Muscle of leg (tissue), 11 donors: ENCODE results near the gene CSRP2. TPM values are rescaled to one million over a fixed set of nuclear protein-coding genes. Genes with fewer than 3 reads are reported as not detected.
A peak's percentile ranks its signal among the peaks of the same experiment; 100 is the strongest.

Experiments used
- DNase-seq: peaks from one replicate; pipeline ENCODE4 v3.0.0; 2013
- H3K27ac ChIP-seq: one replicate; pipeline ENCODE4 v1.5.1; 2013; ENCODE audit warnings: mild to moderate bottlenecking, low read length, control low read depth
- H3K27me3 ChIP-seq: one replicate; pipeline ENCODE4 v1.6.1; 2013; ENCODE audit warnings: low read length; ENCODE audit not compliant: control insufficient read depth, insufficient read depth
- H3K36me3 ChIP-seq: one replicate; pipeline ENCODE4 v1.6.1; 2013; ENCODE audit warnings: low read length; ENCODE audit not compliant: control insufficient read depth, insufficient read depth
- H3K4me1 ChIP-seq: one replicate; pipeline ENCODE4 v1.6.1; 2013; ENCODE audit warnings: low read length; ENCODE audit not compliant: control insufficient read depth, insufficient read depth
- H3K4me3 ChIP-seq: one replicate; pipeline ENCODE4 v1.5.1; 2013; ENCODE audit warnings: low read length, control low read depth
- H3K9me3 ChIP-seq: replicated peaks from 2 replicates; pipeline ENCODE4 v1.6.1; 2013; ENCODE audit warnings: low read depth, low read length; ENCODE audit not compliant: control insufficient read depth
- WGBS: methylation state at CpG from one replicate; pipeline ENCODE4 v1.1.5; 2013; ENCODE audit warnings: missing lambda C conversion rate; ENCODE audit not compliant: insufficient coverage; 5-methylcytosine and 5-hydroxymethylcytosine counted together
- polyA plus RNA-seq, 8 donors: library from polyadenylated mRNA; unstranded; fragments of 120-200 nt; gene quantifications; one replicate each; pipeline versions ENCODE4 v1.2.1 to v1.2.3, GENCODE V29; 2013; ENCODE audit warnings: inconsistent platforms in 1 of 8, low replicate concordance in 1 of 8; ENCODE audit not compliant: insufficient read length in 8 of 8, insufficient read depth in 1 of 8
- total RNA-seq: library from RNA; stranded (reverse); fragments of 120-200 nt; gene quantifications from one replicate; pipeline ENCODE4 v1.2.4, GENCODE V29; 2013

CSRP2 gene
- total and polyA plus RNA-seq, 9 donors: 32.3 to 71.7 (median 43.0) TPM

GRCh38 chr12:76896274-76896673 lies 17.5 kb upstream of the CSRP2 start:
- Histone ChIP-seq H3K4me3 (no peak overlapping the region), H3K27ac (no peak overlapping the region), H3K36me3 (no peaks in the 10 kb centered on the region), H3K9me3 (no peaks in the 10 kb centered on the region), H3K4me1 (no peaks in the 10 kb centered on the region), H3K27me3 (no peaks in the 10 kb centered on the region)
- no peak for DNase-seq
- WGBS: no CpG with 5 or more reads among the region's 1 CpG

DNA sequence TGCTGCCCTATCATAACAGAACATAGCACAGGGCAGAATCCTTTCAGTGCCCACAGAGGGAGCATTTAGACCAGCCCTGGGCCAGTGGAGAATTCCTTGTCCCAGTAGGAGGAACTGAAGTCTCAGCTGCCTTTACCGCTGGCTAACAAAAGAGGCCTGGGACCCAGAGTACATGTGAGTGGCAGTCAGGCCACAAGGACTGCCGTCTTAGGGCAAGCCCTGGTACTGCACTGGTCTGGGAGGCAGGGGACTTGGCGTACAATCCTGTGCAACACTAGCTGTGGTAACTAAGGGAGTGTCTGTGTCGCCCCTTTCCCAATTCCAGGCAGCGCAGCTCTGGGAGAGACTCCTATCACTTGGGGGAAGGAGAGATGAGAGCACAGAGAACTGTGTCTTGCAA lies 17.0 kb upstream of the CSRP2 start:
- Histone ChIP-seq H3K27ac (no peak overlapping the region), H3K27me3 (no peaks in the 10 kb centered on the region), H3K36me3 (no peaks in the 10 kb centered on the region), H3K4me3 (no peak overlapping the region), H3K4me1 (no peaks in the 10 kb centered on the region), H3K9me3 (no peaks in the 10 kb centered on the region)
- whole genome bisulfite sequencing: 87% methylated on average over 4 of the region's 5 CpGs
- DNase-seq: no peak

- Histone ChIP-seq H3K27ac (no peak overlapping the region), H3K36me3 (no peaks in the 10 kb centered on the region), H3K9me3 (no peaks in the 10 kb centered on the region), H3K4me1 (no peaks in the 10 kb centered on the region), H3K27me3 (no peaks in the 10 kb centered on the region), H3K4me3 (no peak overlapping the region)
- no peak for DNase-seq
- WGBS: no CpG with 5 or more reads among the region's 3 CpGs
These were observed 12.8 kb upstream of the CSRP2 start for GRCh38 chr12:76891609-76892008.

- H3K27ac ChIP-seq: no peak overlapping the region
- WGBS: no CpG with 5 or more reads among the region's 8 CpGs
- H3K4me1 ChIP-seq: no peaks in the 10 kb centered on the region
- no peak overlapping the region for H3K4me3 ChIP-seq
- H3K9me3 ChIP-seq: no peaks in the 10 kb centered on the region
- H3K36me3 ChIP-seq: no peaks in the 10 kb centered on the region
- H3K27me3 ChIP-seq: no peaks in the 10 kb centered on the region
- DNase-seq: no peak
These were observed 11.6 kb upstream of the CSRP2 start for GRCh38 chr12:76890151-76891143.

- no peaks in the 10 kb centered on the region for H3K27me3 ChIP-seq
- H3K36me3 ChIP-seq: no peaks in the 10 kb centered on the region
- DNase-seq: no peak
- no peaks in the 10 kb centered on the region for H3K4me1 ChIP-seq
- peaks cover 2% of the 10 kb centered on the region for H3K9me3 ChIP-seq
- no peak overlapping the region for H3K27ac ChIP-seq
- no peak overlapping the region for H3K4me3 ChIP-seq
- no CpG with 5 or more reads among the region's 1 CpG for WGBS
These were observed 10.0 kb upstream of the CSRP2 start for GRCh38 chr12:76888775-76889174.

DNA sequence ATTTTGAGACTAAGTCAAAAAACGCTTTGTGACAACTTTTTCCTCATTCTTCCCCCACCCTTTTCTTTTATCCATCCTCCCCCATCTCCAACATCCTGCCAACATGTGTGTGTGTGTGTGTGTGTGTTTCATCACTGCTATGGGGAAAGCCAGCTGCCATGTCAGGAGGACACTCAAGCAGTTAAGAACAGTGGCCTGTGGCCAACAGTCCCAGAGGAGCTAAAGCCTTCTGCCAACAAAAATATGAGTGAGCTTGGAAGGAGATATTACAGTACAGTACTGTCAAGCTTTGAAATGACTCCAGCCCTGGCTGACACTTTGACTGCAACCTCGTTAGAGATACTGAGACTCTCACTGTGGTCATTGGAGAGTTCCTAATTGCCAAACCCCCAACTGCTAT lies 5.0 kb upstream of the CSRP2 start:
- H3K4me1 ChIP-seq: peaks cover 8% of the 10 kb centered on the region
- no peaks in the 10 kb centered on the region for H3K27me3 ChIP-seq
- H3K9me3 ChIP-seq: peaks cover 2% of the 10 kb centered on the region
- no peaks in the 10 kb centered on the region for H3K36me3 ChIP-seq
- no peak overlapping the region for H3K27ac ChIP-seq
- DNase-seq: peak; percentile 78
- H3K4me3 ChIP-seq: no peak overlapping the region
- no CpG with 5 or more reads among the region's 2 CpGs for WGBS

GRCh38 chr12:76883151-76883550 lies 4.3 kb upstream of the CSRP2 start:
- Histone ChIP-seq H3K36me3 (no peaks in the 10 kb centered on the region), H3K27ac (no peak overlapping the region), H3K4me1 (peaks cover 9% of the 10 kb centered on the region), H3K9me3 (peaks cover 2% of the 10 kb centered on the region), H3K27me3 (peaks cover 5% of the 10 kb centered on the region), H3K4me3 (no peak overlapping the region)
- WGBS: 70% methylated on average over 4 of the region's 6 CpGs
- no peak for DNase-seq

DNA sequence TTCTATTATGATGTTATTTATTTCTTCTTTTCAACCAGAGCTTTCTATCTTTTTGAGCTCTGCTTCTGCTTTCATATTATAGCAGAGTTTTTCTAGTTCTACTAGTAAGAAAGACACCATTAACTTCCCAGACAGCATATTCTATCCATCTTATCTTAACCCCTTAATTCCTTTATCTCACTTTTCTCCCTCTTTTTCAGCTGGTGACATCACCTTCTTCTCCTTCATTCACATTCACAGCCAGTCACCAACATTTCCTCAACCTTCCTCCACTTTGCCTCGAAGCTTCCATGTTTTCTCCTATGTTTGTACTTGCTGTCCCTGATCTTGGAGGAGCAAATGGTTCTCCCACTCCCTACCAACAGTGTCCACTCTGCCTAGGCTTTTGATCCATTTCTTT lies 3.5 kb upstream of the CSRP2 start:
- Histone ChIP-seq H3K27ac (no peak overlapping the region), H3K4me1 (peaks cover 13% of the 10 kb centered on the region), H3K36me3 (no peaks in the 10 kb centered on the region), H3K27me3 (peaks cover 8% of the 10 kb centered on the region), H3K9me3 (peaks cover 2% of the 10 kb centered on the region), H3K4me3 (no peak overlapping the region)
- DNase-seq: no peak
- 71% methylated on average over 1 of the region's 1 CpG for WGBS

- Histone ChIP-seq H3K4me1 (peaks cover 13% of the 10 kb centered on the region), H3K27ac (no peak overlapping the region), H3K27me3 (peaks cover 8% of the 10 kb centered on the region), H3K9me3 (peaks cover 2% of the 10 kb centered on the region), H3K36me3 (no peaks in the 10 kb centered on the region), H3K4me3 (no peak overlapping the region)
- DNase-seq: no peak
These were observed 2.3 kb upstream of the CSRP2 start for GRCh38 chr12:76881142-76881541.

DNA sequence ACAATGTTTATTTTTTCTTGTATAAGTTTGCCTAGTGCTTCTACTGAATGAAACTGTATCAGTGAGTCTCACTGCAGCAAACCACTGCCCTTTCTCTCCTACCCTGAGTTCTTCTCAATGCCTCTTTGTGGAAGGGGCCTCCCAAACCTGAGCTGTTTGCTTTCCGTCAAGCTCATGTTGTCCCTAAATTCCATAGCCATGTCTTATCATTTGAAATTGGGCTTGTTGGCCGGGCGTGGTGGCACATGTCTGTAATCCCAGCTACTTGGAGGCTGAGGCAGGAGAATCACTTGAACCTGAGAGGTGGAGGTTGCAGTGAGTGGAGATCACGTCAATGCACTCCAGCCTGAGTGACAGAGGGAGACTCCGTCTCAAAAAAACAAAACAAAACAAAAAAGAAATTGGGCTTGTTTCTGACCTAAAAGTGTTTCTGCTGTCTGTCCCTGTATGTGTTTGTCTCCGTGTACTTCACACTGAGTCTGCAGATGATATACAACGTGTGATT lies 1.8 kb upstream of the CSRP2 start:
- Histone ChIP-seq H3K27me3 (peaks cover 8% of the 10 kb centered on the region), H3K4me3 (no peak overlapping the region), H3K36me3 (no peaks in the 10 kb centered on the region), H3K27ac (no peak overlapping the region), H3K9me3 (peaks cover 2% of the 10 kb centered on the region), H3K4me1 (peaks cover 13% of the 10 kb centered on the region)
- DNase-seq: no peak
- WGBS: 92% methylated on average over 2 of the region's 7 CpGs
